Stomach (tissue), 9 donors: ENCODE results near the gene TGM4. TPM values are rescaled to one million over a fixed set of nuclear protein-coding genes. Genes with fewer than 3 reads are reported as not detected.
"Not testable (repeated sequence)": the region's sequence is repeated elsewhere in the genome, so short reads cannot be mapped to it uniquely, and the experiment has no call there.

Source experiments
- DNase-seq, 2 donors: peaks; one replicate each; pipeline versions ENCODE4 v3.0.0 to v3.0.0-alpha.2; 2013 to 2019
- H3K27ac ChIP-seq, 5 donors: fragments of 200-600 bp in 4 of 5; sonication (generic) in 4 of 5; one replicate each; pipeline ENCODE4 v1.5.1; 2013 to 2019; ENCODE audit warnings: mild to moderate bottlenecking in 1 of 5, moderate library complexity in 1 of 5
- H3K27me3 ChIP-seq, 3 donors: fragments of 200-600 bp; sonication (generic); one replicate each; pipeline ENCODE4 v1.5.1; 2017 to 2019; ENCODE audit warnings: mixed run types in 1 of 3
- H3K36me3 ChIP-seq, 4 donors: fragments of 200-600 bp; sonication (generic); 1 replicate in 3 of 4; 2 replicates in 1 of 4; pipeline ENCODE4 v1.5.1; 2016 to 2019
- H3K4me1 ChIP-seq, 4 donors: fragments of 200-600 bp; sonication (generic); one replicate each; pipeline ENCODE4 v1.5.1; 2016 to 2019
- H3K4me3 ChIP-seq, 4 donors: fragments of 200-600 bp; sonication (generic) in 3 of 4; one replicate each; pipeline ENCODE4 v1.5.1; 2016 to 2019; ENCODE audit warnings: mild to moderate bottlenecking in 1 of 4
- H3K9me3 ChIP-seq, 4 donors: fragments of 200-600 bp; sonication (generic); one replicate each; pipeline ENCODE4 v1.5.1; 2016 to 2019
- CTCF ChIP-seq, 7 experiments: fragments of 450-650 bp in 4 of 7; fragments of 200-600 bp in 3 of 7; sonication (generic) in 3 of 7; IDR thresholded peaks; one replicate each; pipeline ENCODE4 v1.5.1; 2016 to 2019; ENCODE audit warnings: antibody characterized with exemption in 7 of 7, control low read depth in 2 of 7, mild to moderate bottlenecking in 1 of 7
- EP300 ChIP-seq: sonication (generic); formaldehyde crosslinking; IDR thresholded peaks from one replicate; pipeline ENCODE4 v1.6.1; 2017; ENCODE audit warnings: antibody characterized with exemption
- POLR2A ChIP-seq, 4 donors: fragments of 450-650 bp; IDR thresholded peaks; one replicate each; pipeline ENCODE4 v1.6.1; 2016; ENCODE audit warnings: antibody characterized with exemption in 4 of 4, control low read depth in 2 of 4, mild to moderate bottlenecking in 1 of 4, moderate library complexity in 1 of 4
- POLR2AphosphoS5 ChIP-seq, 3 donors: sonication (generic); formaldehyde crosslinking; IDR thresholded peaks; one replicate each; pipeline ENCODE4 v1.6.1; 2016; ENCODE audit warnings: antibody characterized with exemption in 3 of 3
- WGBS, 5 donors: extraction: QIAGEN DNeasy Blood & Tissue Kit in 3 of 5; methylation state at CpG; one replicate each; pipeline versions ENCODE4 v1.1.5 to v1.1.7; 2013 to 2018; 5-methylcytosine and 5-hydroxymethylcytosine counted together
- intact Hi-C: fragments of 100-400 bp; cut with DNase I; formaldehyde crosslinking; loops from one replicate; pipeline ENCODE4 v1.15.1; 2023; ENCODE audit warnings: low total_unique reads
- polyA plus RNA-seq, 3 donors: library from polyadenylated mRNA; stranded (reverse); fragments of 200-250 nt; gene quantifications; one replicate each; pipeline ENCODE4 v1.2.3, GENCODE V29; 2013
- total RNA-seq, 5 donors: library from RNA; depleted of rRNA; stranded (reverse); fragments of >200 nt; gene quantifications; one replicate each; pipeline versions ENCODE4 v1.1.0 to v1.2.3, GENCODE V29; 2014 to 2016
- donor health status: healthy with polysubstance abuse.
- donor health status: Bipolar disorder and iron deficiency.
- donor health status: healthy.

TGM4 gene
- total and polyA plus RNA-seq, 8 donors: not detected

DNA sequence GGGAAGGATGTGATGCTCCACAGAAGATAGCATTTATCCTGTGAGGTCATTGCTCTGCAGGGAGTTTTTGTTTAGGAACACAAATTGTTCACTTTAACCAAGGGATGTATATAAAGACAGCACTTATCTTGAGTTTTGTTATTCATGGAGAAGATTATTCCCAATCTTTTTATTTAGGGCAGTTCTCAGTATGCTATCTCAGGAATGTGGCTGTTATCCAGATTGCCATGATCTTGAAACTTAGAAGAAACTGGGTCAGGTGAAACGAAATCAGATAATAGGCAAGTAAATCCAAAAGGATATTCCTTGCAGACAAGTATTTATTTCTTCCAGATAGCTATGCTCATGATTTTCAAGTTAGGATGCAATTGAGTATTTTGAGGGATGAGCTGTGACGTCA, 32.0 kb upstream of the TGM4 start:
- WGBS, 5 donors: 73 to 82% (median 80%) methylated on average over 2 of the region's 2 CpGs
- intact Hi-C loops: no loop called here
- Histone ChIP-seq H3K4me3 (no peak overlapping the region), H3K36me3 (peaks cover 0 to 7% (median 0%) of the 10 kb centered on the region in 4 donors), H3K27ac (no peak overlapping the region), H3K27me3 (no peaks in the 10 kb centered on the region), H3K4me1 (peaks cover 0 to 17% (median 2%) of the 10 kb centered on the region in 4 donors), H3K9me3 (no peaks in the 10 kb centered on the region)
- TF ChIP-seq POLR2A (IDR thresholded peaks at IDR 0.05) (no peak), EP300 (no peak), CTCF (IDR thresholded peaks at IDR 0.05) (no peak), POLR2AphosphoS5 (IDR thresholded peaks at IDR 0.05) (no peak)
- no peak for DNase-seq

- Histone ChIP-seq H3K27me3 (no peaks in the 10 kb centered on the region), H3K36me3 (peaks cover 0 to 5% (median 0%) of the 10 kb centered on the region in 4 donors), H3K27ac (peak overlapping the region in 1 of 5 donors; percentile 39), H3K9me3 (no peaks in the 10 kb centered on the region), H3K4me1 (peaks cover 0 to 17% (median 2%) of the 10 kb centered on the region in 4 donors), H3K4me3 (no peak overlapping the region)
- peak in 1 of 2 donors; percentile 67 for DNase-seq
- TF ChIP-seq POLR2A (IDR thresholded peaks at IDR 0.05) (no peak), EP300 (no peak), POLR2AphosphoS5 (IDR thresholded peaks at IDR 0.05) (no peak)
- intact Hi-C loops: no loop called here
- WGBS, 5 donors: 47 to 59% (median 53%) methylated on average over 7 of the region's 7 CpGs
Observed at GRCh38 chr3:44845528-44846520, 28.6 kb upstream of the TGM4 start.

DNA sequence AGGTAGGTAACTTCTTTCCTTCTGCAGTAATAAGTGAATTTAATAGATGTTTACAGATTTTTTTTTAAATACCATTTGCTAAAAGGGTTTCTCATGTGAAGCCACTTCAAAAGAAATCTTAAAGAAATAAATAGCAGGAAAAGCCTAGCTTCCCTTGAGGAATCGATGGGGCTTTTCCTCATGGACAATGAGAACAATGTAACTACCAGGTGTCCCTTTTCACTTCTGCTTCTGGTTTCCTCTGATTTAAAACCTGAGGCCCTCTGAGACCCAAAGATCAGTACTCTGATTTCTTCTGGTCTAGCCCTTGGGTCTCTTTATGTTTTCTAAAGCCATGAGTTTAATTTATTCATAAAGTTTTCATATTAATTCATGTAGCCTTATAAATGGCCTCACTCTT, 25.8 kb upstream of the TGM4 start:
- no peak for TF ChIP-seq CTCF (IDR thresholded peaks at IDR 0.05)
- TF ChIP-seq POLR2AphosphoS5 (IDR thresholded peaks at IDR 0.05): no peak
- no peak for TF ChIP-seq POLR2A (IDR thresholded peaks at IDR 0.05)
- no peak for TF ChIP-seq EP300
- 41 to 97% (median 85%) methylated on average over 1 of the region's 1 CpG for WGBS, 5 donors
- DNase-seq: no peak
- H3K27ac ChIP-seq: no peak overlapping the region
- H3K4me3 ChIP-seq: no peak overlapping the region
- no peaks in the 10 kb centered on the region for H3K9me3 ChIP-seq
- H3K36me3 ChIP-seq: peaks cover 0 to 5% (median 0%) of the 10 kb centered on the region in 4 donors
- H3K27me3 ChIP-seq: no peaks in the 10 kb centered on the region
- intact Hi-C loops: no loop called here
- H3K4me1 ChIP-seq: peaks cover 0 to 17% (median 2%) of the 10 kb centered on the region in 4 donors

DNA sequence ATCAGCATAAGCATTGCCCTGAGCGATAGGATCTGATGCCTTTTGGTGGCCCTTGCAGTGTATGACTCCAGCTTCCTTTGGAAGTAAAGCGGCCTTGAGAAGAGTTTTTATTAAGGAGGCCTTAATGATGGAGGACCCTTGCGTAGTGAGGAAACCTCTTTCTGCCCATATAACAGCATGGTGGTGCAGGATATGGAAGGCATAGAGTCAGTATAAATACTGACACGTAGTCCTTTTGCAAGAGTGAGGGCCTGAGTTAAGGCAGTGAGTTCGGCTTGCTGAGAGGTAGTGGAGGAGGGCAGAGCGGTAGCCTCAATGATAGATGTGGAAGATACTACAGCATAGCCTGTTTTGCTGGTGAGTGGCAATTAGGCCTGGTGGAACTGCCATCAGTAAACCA, 17.7 kb upstream of the TGM4 start:
- intact Hi-C loops: not testable (repeated sequence)

GRCh38 chr3:44860117-44860516, 14.3 kb upstream of the TGM4 start:
- intact Hi-C loops: no loop called here
- no peak for TF ChIP-seq POLR2AphosphoS5 (IDR thresholded peaks at IDR 0.05)
- TF ChIP-seq POLR2A (IDR thresholded peaks at IDR 0.05): no peak
- no peak for TF ChIP-seq EP300
- no peak for TF ChIP-seq CTCF (IDR thresholded peaks at IDR 0.05)
- Histone ChIP-seq H3K36me3 (peaks cover 0 to 3% (median 1%) of the 10 kb centered on the region in 4 donors), H3K4me3 (no peak overlapping the region), H3K27ac (no peak overlapping the region), H3K9me3 (peaks cover 0 to 15% (median 6%) of the 10 kb centered on the region in 4 donors), H3K27me3 (no peaks in the 10 kb centered on the region), H3K4me1 (peaks cover 8 to 30% (median 22%) of the 10 kb centered on the region in 4 donors)
- DNase-seq: no peak
- WGBS, 5 donors: 93 to 99% (median 97%) methylated on average over 4 of the region's 4 CpGs

More for the DNA sequence above, 17.7 kb upstream of the TGM4 start:
- WGBS, 5 donors: 94 to 99% (median 98%) methylated on average over 6 of the region's 6 CpGs
- H3K27me3 ChIP-seq, H3K36me3 ChIP-seq, H3K4me1 ChIP-seq, DNase-seq, H3K4me3 ChIP-seq, H3K27ac ChIP-seq: not testable (repeated sequence)
- peaks cover 0 to 15% (median 6%) of the 10 kb centered on the region in 4 donors for H3K9me3 ChIP-seq
